Lung (tissue), 12 donors: Measurements from ENCODE around the gene COPS9. TPM values are rescaled to one million over a fixed set of nuclear protein-coding genes. Genes with fewer than 3 reads are reported as not detected.

Experiments
- ATAC-seq: fragments of 200-7000 bp; cut with Tn5 transposase; one replicate; pipeline ENCODE4 v1.9.1; 2020; ENCODE audit warnings: moderate number of reproducible peaks; ENCODE audit not compliant: insufficient read depth, low FRiP score
- DNase-seq, 3 donors: peaks; one replicate each; pipeline ENCODE4 v3.0.0-alpha.2; 2013 to 2017
- H3K27ac ChIP-seq, 2 donors: one replicate each; pipeline ENCODE4 v1.5.1; 2013; ENCODE audit warnings: mild to moderate bottlenecking in 2 of 2, moderate library complexity in 2 of 2, control low read depth in 1 of 2, inconsistent platforms in 1 of 2, low read depth in 1 of 2, low read length in 1 of 2
- H3K27me3 ChIP-seq, 3 donors: one replicate each; pipeline ENCODE4 v1.5.1; 2013; ENCODE audit warnings: low read length in 2 of 3; ENCODE audit not compliant: control insufficient read depth in 3 of 3, insufficient read depth in 3 of 3
- H3K36me3 ChIP-seq, 4 donors: one replicate each; pipeline ENCODE4 v1.5.1; 2013; ENCODE audit warnings: low read length in 4 of 4, mild to moderate bottlenecking in 1 of 4, moderate library complexity in 1 of 4; ENCODE audit not compliant: control insufficient read depth in 4 of 4, insufficient read depth in 4 of 4
- H3K4me1 ChIP-seq, 5 donors: one replicate each; pipeline ENCODE4 v1.5.1; 2013; ENCODE audit warnings: low read length in 5 of 5, mild to moderate bottlenecking in 2 of 5, moderate library complexity in 1 of 5; ENCODE audit not compliant: control insufficient read depth in 5 of 5, insufficient read depth in 5 of 5
- H3K4me3 ChIP-seq: one replicate; pipeline ENCODE4 v1.5.1; 2013; ENCODE audit warnings: mild to moderate bottlenecking, control low read depth, moderate library complexity
- H3K9ac ChIP-seq, 2 donors: one replicate each; pipeline ENCODE4 v1.5.1; 2013; ENCODE audit warnings: low read length in 2 of 2, control low read depth in 1 of 2; ENCODE audit not compliant: insufficient read depth in 1 of 2
- H3K9me3 ChIP-seq, 4 donors: one replicate each; pipeline ENCODE4 v1.5.1; 2013; ENCODE audit warnings: low read length in 3 of 4, mild to moderate bottlenecking in 1 of 4, moderate library complexity in 1 of 4; ENCODE audit not compliant: control insufficient read depth in 4 of 4, insufficient read depth in 3 of 4
- CTCF ChIP-seq: IDR thresholded peaks from 2 replicates; pipeline ENCODE4 v1.5.1; 2012; ENCODE audit warnings: mild to moderate bottlenecking; ENCODE audit errors: control extremely low read depth, extremely low read depth
- WGBS, 2 donors: extraction: QIAGEN DNeasy Blood & Tissue Kit; methylation state at CpG; one replicate each; pipeline ENCODE4 v1.1.7; 2013; 5-methylcytosine and 5-hydroxymethylcytosine counted together
- polyA plus RNA-seq, 2 donors: library from polyadenylated mRNA; stranded (reverse); fragments of 200-250 nt; gene quantifications; one replicate each; pipeline ENCODE4 v1.2.1, GENCODE V29; 2013
- total RNA-seq, 2 donors: library from RNA; depleted of rRNA in 1 of 2; stranded (reverse); fragments of >200 nt in 1 of 2; gene quantifications; one replicate each; pipeline ENCODE4 v1.2.1, GENCODE V29; 2014 to 2021
- donor health status: control.
- donor health status: control.
- donor health status: Bipolar disorder and iron deficiency.
- donor health status: healthy.
- donor health status: DM: yes; HTN: yes; CAD: no.

COPS9 gene
- total and polyA plus RNA-seq, 4 donors = 52.5 to 386 (median 148) TPM

GRCh38 chr2:240125742-240126141 is 10.4 kb downstream of the COPS9 start:
- peaks cover 0 to 7% (median 0%) of the 10 kb centered on the region in 4 donors for H3K9me3 ChIP-seq
- H3K4me1 ChIP-seq = no peaks in the 10 kb centered on the region
- no peak for ATAC-seq
- DNase-seq = no peak
- H3K27ac ChIP-seq = no peak overlapping the region
- H3K9ac ChIP-seq = no peak overlapping the region
- no peak for TF ChIP-seq CTCF
- no peak overlapping the region for H3K4me3 ChIP-seq
- H3K27me3 ChIP-seq = peaks cover 0 to 2% (median 0%) of the 10 kb centered on the region in 3 donors
- peaks cover 9 to 29% (median 18%) of the 10 kb centered on the region in 4 donors for H3K36me3 ChIP-seq
- WGBS, 2 donors = 95 to 97% methylated on average over 14 of the region's 14 CpGs

GRCh38 chr2:240124651-240125030 is 11.5 kb downstream of the COPS9 start:
- no peak for TF ChIP-seq CTCF
- WGBS, 2 donors = 88 to 100% methylated on average over 8 of the region's 8 CpGs
- ATAC-seq = no peak

GRCh38 chr2:240123821-240124650 is 12.1 kb downstream of the COPS9 start:
- DNase-seq (no peak), ATAC-seq (no peak)
- 87 to 93% methylated on average over 24 of the region's 24 CpGs for WGBS, 2 donors
- Histone ChIP-seq H3K9ac (no peak overlapping the region), H3K4me3 (no peak overlapping the region), H3K4me1 (no peaks in the 10 kb centered on the region), H3K36me3 (peaks cover 0 to 16% (median 12%) of the 10 kb centered on the region in 4 donors), H3K27me3 (peaks cover 0 to 2% (median 0%) of the 10 kb centered on the region in 3 donors), H3K27ac (no peak overlapping the region), H3K9me3 (peaks cover 0 to 7% (median 0%) of the 10 kb centered on the region in 4 donors)
- no peak for TF ChIP-seq CTCF

More at GRCh38 chr2:240124651-240125030, 11.5 kb downstream of the COPS9 start:
- Histone ChIP-seq H3K9ac (no peak overlapping the region), H3K27ac (no peak overlapping the region), H3K9me3 (peaks cover 0 to 7% (median 0%) of the 10 kb centered on the region in 4 donors), H3K27me3 (peaks cover 0 to 2% (median 0%) of the 10 kb centered on the region in 3 donors), H3K36me3 (peaks cover 0 to 18% (median 16%) of the 10 kb centered on the region in 4 donors), H3K4me1 (no peaks in the 10 kb centered on the region), H3K4me3 (no peak overlapping the region)
- no peak for DNase-seq
